ENCODE measurements around the gene RAPGEF4.
A peak's percentile ranks its signal among the peaks of the same experiment; 100 is the strongest.

Gene RAPGEF4

DNA sequence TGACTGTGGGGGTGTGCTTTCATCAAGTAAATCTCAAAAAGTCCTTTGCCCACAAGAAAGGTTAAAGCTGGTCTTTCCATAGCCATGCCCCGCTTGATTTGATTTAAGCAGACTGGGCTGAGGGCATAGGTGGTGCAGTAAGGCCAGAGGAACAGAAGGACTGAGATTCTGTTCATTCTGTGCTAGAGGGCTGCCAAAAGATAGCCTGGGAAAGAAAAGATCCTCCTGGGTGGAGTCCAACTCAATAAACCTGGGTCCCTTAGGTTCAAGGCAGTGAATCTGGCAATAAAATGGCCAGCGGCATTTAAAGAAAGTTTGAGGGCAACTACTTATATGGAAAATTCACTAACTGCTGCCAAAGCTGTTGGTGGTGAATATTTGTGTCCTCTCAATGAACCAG, 280.8 kb downstream of the RAPGEF4 start:
- no peak for DNase-seq

DNA sequence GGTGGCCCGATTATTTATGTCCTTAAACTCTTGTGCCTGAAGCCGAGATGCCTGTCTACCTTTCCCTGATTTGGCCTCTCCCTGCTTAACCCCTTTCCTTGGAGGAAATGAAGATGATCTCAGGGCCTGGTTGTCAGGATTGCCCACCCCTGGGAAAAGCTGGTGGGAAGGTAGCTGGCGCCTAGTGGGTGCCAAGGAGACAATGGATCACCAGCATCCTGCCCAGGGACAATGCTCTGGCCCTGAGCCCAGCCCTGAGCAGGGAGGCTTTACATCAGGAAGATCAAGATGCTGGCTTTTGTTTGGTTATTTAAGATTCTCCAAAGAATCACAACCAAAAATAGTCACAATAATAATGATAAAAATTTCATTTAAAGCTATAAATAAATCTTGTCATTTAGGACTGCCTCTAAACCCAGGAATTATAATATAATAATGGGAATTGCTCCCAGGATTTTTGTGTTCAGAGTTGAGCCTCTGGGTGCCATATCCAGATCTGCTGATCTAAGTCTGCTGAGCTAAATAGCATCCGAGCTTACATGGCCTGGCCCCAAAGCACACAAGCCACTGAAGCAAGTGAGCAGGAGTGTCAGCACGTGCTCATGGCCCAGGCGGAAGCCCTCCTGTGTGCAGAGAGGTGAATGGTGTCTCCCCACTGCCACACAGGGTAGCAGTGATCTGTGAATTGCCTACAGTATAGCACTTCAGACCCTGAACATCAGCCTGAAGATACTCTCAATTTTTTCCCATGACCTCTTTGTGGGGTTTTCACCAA, 282.2 kb downstream of the RAPGEF4 start:
- DNase-seq = no peak

DNA sequence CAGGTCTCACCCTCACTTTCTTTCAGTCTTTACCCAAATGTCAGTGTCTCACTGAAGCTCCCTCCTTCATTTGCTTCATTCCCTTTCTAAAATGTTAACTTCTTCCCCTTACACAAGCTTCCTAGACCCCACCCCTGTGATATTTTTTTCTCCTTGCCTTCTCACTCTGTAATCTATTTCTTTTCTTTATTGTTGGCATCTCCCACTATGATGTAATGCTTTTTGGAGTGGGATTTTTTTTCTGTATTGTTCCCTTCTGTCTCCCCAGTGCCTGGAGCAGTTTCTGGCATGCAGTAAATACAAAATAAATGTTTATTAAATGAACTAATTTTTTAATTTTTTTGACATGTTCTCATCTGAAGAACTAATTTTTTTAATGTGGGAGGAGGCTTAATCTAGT, 284.1 kb downstream of the RAPGEF4 start:
- DNase-seq = no peak

DNA sequence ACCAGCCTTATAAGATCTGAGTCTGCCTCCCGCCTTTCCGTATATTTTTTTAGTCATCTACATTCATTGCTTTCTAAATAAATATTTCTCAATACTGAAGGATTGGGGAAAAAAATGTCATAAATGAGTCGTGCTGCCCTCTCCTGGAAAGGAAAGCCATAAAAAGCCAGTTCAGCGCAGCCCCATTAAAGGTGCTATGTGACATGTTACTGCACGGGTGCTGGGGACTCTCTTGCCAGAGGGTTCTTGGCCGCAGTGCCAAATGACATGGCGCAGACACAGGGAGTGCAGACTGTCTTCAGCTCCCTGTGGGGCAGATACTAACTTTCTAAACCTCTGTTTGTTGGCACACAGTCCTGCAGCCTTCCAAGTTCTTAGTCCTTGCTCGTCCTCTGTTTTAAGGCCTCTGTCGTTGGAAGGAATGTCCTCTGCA, 286.3 kb downstream of the RAPGEF4 start:
- DNase-seq = no peak

DNA sequence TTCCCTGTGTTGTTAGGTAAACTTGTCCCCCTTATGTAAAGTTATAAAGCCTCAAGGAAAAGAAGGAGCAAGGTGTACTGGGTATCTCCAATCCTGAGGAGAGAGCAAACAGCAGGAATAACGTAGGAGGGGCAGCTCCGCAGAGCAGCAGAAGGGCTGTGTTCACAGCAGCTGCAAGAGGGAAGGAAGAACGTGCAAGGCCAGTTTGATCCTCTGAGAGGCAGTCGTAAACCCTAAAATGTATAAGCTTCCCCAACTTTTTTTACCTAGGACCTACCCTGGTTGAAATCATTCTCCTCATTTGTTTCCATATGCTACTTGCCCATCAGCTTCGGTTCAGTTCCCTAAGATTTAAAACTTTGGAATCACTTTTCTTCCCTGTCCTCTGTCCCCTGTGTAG, 288.1 kb downstream of the RAPGEF4 start:
- DNase-seq = no peak

DNA sequence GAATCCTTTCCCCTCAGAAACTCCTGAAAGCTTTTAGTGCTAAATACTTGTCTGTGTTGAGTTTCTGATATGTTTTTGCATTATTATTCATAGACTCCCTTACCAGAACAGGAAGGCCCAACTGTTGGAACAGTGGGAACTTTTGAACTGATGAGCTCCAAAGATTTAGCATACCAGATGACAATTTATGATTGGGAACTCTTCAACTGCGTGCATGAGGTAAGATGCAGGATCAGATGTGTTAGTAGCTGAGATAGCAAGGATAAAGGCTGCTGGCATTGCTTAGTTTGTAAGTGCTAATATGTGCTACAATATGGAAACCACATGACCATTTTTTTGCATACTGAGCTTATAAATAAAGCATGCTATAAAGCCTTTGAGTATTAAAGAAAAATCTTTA, 290.8 kb downstream of the RAPGEF4 start:
- DNase-seq = no peak

DNA sequence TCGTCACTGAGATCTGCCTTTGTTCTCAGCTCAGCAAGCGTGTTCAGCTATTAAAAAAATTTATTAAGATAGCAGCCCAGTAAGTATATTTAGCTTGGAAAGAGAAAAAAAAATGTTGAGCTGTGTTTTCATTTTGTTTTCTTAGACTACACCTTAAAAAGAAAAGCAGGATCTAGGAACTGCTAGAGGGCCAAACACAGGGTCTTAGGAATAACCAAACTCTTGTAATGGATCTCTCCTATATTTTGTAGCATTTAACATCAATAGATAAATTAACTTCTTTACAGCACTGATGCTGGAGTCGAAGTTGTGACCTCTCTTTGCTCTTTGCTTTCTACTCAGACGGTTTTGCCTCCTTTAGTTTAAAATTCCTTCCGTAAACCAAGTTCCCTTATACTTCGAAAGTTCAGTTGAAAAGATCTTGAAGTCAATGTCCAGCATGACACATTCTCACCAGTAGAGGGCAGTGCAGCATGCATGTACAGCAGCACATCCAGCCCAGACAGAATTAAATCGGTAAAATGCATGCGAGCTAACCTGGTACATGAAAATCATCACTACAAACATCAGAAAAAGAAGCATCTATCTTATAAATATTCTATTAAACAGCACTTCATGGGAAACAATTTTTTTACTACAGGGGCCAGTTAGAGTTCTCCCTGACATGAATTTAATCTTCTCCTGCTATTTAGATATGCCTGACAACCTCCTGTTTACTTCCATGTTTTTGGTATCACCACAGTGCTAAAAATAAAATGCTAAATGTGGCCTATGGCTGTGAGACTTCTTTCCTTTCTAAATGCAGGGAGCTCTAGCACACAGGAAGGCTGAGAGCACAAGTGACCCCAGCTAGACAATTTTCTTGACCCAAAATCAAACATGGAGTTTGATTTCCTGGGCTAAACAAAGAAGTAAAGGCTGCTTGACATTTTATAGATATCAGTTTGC, 291.8 kb downstream of the RAPGEF4 start:
- peak; percentile 13 to 72 for DNase-seq

DNA sequence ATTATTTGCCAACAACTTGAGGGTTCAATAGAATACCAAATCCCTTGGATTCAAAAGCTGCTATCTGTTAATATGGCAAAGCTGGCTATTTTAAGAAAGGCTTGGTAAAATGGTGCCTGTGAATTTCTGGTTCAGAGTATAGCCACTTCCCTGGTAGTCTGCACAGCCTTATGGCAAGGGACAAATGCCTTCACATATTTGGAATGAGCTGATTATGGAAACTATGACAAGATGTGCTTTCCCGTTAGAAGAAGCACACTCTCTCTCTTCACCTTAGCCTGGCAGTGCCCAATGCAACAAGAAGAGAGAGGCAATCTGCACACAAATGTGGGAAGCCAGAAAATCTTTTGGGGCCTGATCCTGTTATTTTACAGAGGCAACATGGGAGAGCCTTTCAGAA, 292.5 kb downstream of the RAPGEF4 start:
- no peak for DNase-seq

DNA sequence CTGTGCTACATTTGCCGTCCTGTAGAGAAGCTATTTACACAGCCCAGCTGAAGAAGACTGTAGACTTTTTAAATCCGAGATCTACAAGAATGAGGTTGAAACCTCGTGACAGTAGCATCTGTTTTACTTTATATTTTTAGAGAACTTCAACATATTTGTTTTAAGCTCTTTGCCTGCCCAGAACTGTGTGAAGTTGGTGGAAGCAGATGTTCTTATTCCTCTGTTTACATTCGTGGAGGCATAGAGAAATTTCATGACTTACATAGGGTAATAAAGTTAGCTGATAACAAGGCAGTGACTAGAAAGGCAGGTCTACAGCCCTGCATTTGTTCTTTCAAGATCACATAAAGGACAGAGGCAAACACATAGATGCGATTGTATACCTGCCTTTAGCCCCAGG, 293.0 kb downstream of the RAPGEF4 start:
- DNase-seq = no peak

DNA sequence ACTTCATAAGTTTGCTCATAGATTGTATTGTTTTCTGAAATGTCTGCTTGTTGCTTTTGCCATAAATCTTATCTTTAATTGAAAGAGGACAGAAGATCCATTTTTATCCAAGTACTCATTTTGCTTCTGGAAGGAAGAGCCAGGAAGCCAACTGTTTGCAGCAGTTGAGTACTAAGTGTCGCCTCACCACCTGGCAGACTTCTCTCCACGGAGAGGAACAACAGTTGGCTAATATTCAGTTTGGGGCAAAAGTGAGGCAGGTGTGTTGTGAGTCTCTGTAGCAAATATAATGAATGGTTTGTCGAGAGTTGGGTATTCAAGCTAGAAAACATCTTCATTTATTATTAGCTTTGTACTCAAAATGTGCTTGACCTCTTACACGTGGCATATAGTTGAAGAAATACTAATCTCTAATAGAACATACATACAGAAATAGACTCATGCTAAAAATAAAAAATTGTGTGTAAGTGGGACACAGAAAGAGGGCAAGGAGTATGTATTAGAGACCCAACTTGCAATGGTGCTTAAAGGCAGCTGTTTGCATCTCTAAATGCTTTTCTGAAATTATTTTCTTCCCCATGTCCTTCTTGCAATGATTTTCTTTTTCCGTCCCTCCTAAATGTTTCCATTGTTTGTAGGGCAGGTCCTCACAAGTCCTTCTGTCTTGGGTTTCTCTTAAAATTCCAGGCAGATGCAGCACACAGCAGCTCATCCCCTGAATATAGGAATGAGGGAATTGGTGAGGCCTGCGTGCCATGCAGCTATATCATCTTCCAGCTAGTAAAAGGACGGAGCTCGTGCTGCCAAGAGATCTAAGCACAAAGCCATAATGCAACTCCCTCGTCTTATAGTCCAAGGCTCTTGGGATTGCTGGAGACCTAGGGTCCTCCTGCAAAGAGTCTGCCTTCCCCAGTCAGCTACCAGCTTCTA, 295.2 kb downstream of the RAPGEF4 start:
- no peak for DNase-seq

DNA sequence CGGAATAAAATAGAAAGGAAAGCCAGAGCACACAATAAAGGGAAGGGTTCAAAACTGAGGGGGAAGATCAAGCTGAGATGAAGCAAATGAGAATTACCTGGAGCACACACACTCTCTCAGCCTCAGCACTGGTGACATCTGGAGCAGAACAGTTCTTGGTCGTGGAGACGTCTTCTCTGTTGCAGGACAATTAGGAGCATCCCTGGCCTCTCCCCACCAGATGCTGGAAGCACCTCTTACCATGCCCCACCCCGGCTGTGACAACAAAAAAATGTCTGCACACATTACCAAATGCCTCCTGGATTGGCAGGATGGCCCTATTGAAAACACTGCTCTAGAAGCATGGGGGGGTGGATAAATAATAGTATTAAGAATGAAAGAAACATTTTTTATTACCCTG, 296.4 kb downstream of the RAPGEF4 start:
- no peak for DNase-seq

DNA sequence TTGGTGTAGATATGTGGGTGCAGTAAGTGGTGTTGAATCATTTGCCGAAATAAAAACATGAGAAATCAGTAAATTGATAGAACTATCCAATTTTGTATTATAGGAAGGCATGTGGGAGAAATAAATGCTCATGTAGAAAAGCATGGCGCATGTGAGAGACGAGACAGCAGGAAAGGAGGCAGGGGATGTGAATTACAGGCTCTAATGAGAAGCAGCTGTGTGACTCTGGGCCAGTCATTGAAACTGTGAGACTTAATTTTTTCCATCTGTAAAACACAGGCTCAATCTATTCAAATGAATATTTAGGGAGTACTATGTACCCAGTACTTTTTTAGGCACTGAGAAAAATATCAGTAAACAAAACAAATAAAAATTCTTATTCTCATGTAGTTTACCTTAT, 297.4 kb downstream of the RAPGEF4 start:
- no peak for DNase-seq

DNA sequence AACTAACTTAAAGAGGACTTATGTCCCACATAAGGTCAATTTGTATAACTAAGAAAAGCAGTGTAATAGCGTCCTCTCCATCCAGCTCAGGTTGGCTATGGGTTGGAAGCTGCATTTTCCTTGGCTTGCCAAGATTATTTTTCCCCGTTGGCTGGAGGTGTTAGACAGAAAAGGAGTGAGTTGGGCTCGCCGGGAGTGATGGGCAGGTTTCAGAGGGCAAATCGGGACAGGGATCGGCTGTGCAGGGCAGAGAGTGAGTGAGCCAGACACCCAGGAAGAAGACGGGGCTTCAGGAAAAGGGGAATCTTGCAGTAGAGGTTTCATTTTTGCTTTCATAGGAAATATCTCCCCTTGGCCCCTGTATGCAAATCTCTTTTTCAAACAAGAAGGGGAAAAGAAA, 298.5 kb downstream of the RAPGEF4 start:
- DNase-seq = no peak

DNA sequence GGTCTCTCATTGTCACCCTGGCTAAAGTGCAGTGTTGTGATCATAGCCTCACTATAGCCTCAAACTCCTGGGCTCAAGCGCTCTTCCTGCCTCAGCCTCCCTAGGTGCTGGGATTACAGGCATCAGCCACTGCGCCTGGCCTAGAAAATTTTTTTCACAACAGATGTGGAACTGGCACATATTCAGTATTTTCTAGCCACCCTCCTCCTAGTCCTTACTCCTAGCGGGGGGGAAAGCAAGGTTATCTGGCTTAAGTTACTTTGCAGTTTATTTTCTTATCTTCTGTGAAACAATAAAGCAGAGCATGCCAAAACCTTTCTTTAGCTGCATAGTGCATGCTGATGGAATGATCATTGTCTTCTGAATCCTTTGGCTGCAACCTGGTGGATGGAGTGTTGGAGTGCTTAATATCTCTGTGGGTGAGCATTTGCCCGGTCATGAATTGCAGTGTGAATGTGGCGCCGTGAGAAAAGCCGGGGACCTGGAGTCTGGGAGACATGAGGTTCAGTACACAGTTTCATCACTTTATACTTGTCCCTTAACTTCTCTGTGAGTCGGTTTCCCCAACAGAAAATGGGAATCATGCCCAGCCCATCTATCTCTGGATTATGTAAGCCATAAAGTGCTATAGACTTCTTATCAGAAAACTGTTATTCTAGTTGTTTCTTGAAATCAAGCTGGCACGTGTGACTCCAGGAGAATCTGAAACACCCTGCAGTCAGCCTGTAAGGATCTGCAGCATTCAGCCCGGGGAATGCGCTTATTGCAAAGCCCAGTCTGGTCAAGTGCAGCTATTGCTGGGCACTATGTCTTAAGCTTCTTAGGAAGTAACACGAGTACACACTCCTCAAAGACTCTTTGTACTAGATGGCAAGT, 301.8 kb downstream of the RAPGEF4 start:
- peak; percentile 36 to 49 for DNase-seq

DNA sequence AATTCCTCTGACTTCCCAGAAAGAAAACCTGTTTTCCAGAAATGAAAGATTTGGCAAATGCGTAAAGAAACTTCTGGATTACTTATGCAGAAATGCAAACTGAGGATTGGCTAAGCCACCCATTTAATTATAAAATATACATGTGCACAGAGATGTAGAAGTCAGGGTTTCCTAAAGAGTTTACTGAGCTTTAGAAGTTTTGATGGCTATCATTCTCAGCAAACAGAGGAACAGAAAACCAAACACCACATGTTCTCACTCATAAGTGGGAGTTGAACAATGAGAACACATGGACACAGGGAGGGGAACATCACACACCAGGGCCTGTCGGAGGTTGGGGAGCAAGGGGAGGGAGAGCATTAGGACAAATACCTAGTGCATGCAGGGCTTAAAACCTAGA, 302.6 kb downstream of the RAPGEF4 start:
- peak in 1 of 2 experiments; percentile 22 for DNase-seq

DNA sequence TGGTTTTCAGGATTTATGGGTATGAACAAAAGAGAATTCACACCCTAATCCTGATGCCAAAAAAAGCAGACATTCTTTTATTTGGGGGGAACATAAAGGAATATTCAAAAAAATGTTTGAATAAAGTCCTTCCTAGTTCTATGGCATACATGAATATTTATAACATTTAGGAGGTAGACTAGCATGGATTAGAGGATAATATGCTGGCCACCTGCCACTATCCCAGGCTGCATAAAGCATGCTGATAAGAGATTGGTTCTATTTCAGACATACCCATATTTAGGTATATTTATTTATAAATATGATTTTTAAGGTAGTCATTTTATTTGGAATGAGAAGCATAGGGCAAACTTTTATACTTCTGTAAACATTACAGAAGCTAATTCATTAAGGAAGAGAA, 305.1 kb downstream of the RAPGEF4 start:
- peak in 1 of 2 experiments; percentile 46 for DNase-seq

DNA sequence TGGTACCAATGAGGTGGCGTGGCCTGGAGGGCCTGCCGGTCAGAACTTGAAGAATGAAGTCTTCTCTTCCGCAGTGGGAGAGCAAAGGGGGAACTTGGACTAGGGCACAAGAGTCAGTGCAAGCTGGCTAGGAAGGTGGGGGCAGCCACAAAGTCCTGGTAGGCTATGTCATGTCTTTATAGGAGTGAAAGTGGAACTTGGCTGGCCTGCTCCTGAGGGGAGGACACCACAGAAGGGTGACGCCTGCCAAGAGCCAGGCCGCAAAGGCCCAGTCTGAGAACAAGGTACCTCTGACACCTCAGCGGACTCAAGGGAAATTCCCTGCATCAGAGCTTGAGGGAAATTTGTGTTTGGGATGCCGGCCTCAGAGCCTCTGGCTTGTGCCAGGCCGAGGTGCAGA, 307.8 kb downstream of the RAPGEF4 start:
- no peak for DNase-seq

DNA sequence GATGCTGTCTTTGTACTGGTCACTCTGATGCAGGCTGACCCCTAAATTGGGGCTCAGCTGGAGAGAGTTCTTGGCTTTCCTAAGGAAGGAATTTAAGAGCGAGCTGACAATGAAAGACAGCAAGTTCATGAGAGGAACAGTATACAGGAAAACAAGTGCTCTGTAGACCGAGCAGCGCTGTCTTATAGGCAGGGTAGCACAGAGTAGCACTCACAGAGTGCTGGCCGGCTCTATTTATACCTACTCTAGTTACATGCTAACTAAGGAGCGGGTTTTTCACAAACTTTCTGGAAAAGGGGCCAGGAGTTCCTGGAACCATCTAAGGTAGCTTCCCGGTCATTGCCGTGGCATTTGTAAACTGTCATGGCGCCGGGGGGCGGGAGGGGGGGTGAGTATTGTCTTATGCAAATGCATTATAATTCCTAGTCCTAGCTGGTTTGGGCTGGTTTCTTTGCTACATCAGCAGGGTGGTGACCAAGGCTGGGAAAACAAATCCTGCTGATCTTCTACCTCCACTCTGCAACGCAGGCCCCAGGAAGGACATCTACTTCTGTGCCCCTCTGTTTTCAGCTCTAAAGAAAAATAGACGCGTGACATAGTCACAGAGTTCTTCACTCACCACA, 308.4 kb downstream of the RAPGEF4 start:
- DNase-seq = no peak

DNA sequence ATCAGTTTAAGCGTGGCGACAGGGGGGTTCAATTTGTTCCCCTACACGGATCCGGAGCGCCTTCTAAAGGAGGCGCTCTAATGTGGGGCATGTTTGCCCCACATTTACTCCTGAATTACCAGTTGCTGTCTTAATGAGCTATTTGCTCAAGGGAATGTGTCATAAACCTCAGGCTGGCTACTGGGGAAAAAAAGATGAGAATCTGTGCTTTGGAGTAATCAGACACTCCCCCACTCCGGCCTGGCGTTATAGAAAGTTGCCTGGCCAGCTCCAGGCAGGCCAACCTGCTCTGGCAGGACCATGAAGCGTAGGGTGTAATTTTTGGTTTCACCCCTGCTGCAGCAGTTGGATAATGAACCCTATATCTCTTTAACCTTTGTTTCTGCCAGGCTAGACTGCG, 309.0 kb downstream of the RAPGEF4 start:
- DNase-seq = no peak

DNA sequence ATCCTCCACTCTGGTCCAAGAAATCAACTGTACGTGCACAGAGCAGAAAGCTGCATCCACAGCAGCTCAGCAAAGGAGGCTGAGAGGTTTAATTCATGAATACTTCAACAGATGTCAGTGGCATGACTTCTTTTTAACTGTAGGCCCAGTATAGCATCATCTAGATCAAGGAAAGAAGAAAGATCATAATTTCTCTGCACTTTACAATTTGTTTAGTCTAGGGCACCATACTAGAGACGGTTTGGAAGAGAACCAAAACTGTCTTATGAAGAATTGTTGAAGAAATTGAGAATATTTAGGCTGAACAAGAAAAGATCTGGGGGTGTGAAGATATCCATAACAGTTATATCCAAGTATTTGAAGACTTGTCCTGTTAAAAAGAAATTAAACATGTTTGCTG, 309.5 kb downstream of the RAPGEF4 start:
- DNase-seq = no peak

DNA sequence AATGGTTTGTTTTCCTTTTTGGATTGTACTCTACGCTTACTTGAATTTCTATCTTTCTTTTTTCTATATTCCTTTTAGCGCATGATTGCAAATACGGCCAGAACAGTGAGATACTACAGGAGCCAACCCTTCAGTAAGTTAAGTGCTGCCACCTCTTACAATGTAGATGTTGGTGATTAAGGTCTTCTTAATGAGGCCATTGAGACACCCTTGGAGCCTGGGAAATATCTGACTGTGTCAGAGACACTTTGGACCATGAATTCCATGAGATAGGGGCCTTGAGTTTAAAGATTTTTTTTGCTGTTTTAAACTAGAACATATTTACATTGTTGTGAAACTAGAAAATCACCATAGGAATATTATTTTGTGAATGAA, 312.9 kb downstream of the RAPGEF4 start:
- peak in 1 of 2 experiments; percentile 10 for DNase-seq
